Measurements from ENCODE around the gene SYT15. TPM values are rescaled to one million over a fixed set of nuclear protein-coding genes. Genes with fewer than 3 reads are reported as not detected.
"Not testable (repeated sequence)": the region's sequence is repeated elsewhere in the genome, so short reads cannot be mapped to it uniquely, and the experiment has no call there.

Gene SYT15
- total RNA-seq, 1 donor from 2014 or later: 3.0 TPM

- H3K36me3 Mint-ChIP-seq; H3K27ac Mint-ChIP-seq; H3K27me3 Mint-ChIP-seq (ENCODE audit: low read depth); H3K4me3 Mint-ChIP-seq; DNase-seq (ENCODE audit: low spot score in 2 of 2, unreplicated experiment in 2 of 2); H3K9me3 Mint-ChIP-seq; H3K4me1 Mint-ChIP-seq: not testable (repeated sequence)
Measured at GRCh38 chr10:46630816-46631215, 51.9 kb downstream of the SYT15 start.

- not testable (repeated sequence) for H3K36me3 Mint-ChIP-seq; H3K4me3 Mint-ChIP-seq; H3K9me3 Mint-ChIP-seq; H3K4me1 Mint-ChIP-seq; DNase-seq (ENCODE audit: low spot score in 2 of 2, unreplicated experiment in 2 of 2); H3K27ac Mint-ChIP-seq; H3K27me3 Mint-ChIP-seq (ENCODE audit: low read depth)
Measured at GRCh38 chr10:46631683-46632082, 52.8 kb downstream of the SYT15 start.

- not testable (repeated sequence) for H3K4me1 Mint-ChIP-seq; H3K9me3 Mint-ChIP-seq; DNase-seq (ENCODE audit: low spot score in 2 of 2, unreplicated experiment in 2 of 2); H3K27me3 Mint-ChIP-seq (ENCODE audit: low read depth); H3K36me3 Mint-ChIP-seq
- H3K4me3 Mint-ChIP-seq: peak overlapping the region; percentile 64
- peak overlapping the region; percentile 59 for H3K27ac Mint-ChIP-seq
Measured at GRCh38 chr10:46634698-46635097, 55.8 kb downstream of the SYT15 start.

GRCh38 chr10:46635364-46635959, 56.5 kb downstream of the SYT15 start:
- H3K4me1 Mint-ChIP-seq: not testable (repeated sequence)

GRCh38 chr10:46640005-46640404, 61.1 kb downstream of the SYT15 start:
- H3K4me1 Mint-ChIP-seq; DNase-seq (ENCODE audit: low spot score in 2 of 2, unreplicated experiment in 2 of 2); H3K36me3 Mint-ChIP-seq; H3K27ac Mint-ChIP-seq; H3K27me3 Mint-ChIP-seq (ENCODE audit: low read depth); H3K4me3 Mint-ChIP-seq; H3K9me3 Mint-ChIP-seq: not testable (repeated sequence)

More at GRCh38 chr10:46635364-46635959, 56.5 kb downstream of the SYT15 start:
- peak overlapping the region; percentile 69 for H3K27ac Mint-ChIP-seq
- H3K27me3 Mint-ChIP-seq (ENCODE audit: low read depth); DNase-seq (ENCODE audit: low spot score in 2 of 2, unreplicated experiment in 2 of 2); H3K9me3 Mint-ChIP-seq; H3K36me3 Mint-ChIP-seq: not testable (repeated sequence)
- H3K4me3 Mint-ChIP-seq: peak overlapping the region; percentile 63

Other genes with a start within 250 kb of the SYT15 start
- 1.1 to 1.7 TPM (median 1.6 TPM) in 3 replicates for gene ANXA8L1, start 203.4 kb upstream of the SYT15 start, total RNA-seq
- gene NPY4R, start 113.2 kb upstream of the SYT15 start, total RNA-seq: 0.14 TPM in 1 of 3 replicates, not detected in the others
- 19.6 to 20.7 TPM (median 20.3 TPM) in 3 replicates for gene GPRIN2, start 22.5 kb upstream of the SYT15 start, total RNA-seq